T-helper 22 cell (primary cell): Measurements from ENCODE around the gene KNDC1.
"Not testable (repeated sequence)": the region's sequence is repeated elsewhere in the genome, so short reads cannot be mapped to it uniquely, and the experiment has no call there.

Experiments
- DNase-seq: peaks from one replicate; pipeline ENCODE4 v3.0.0-alpha.2; 2020; ENCODE audit warnings: low read depth

The KNDC1 gene

GRCh38 chr10:133159950-133160825 lies at the start of gene KNDC1:
Gene KNDC1 (plus strand): TSS chr10:133160219. CDS start chr10:133160468, 249 bp downstream.
- DNase-seq = no peak

- no peak for DNase-seq
Observed at GRCh38 chr10:133110609-133111275, 49.3 kb upstream of the KNDC1 start.

GRCh38 chr10:133111640-133112039 lies 48.4 kb upstream of the KNDC1 start:
- not testable (repeated sequence) for DNase-seq

- no peak for DNase-seq
Observed at GRCh38 chr10:133113146-133113830, 46.7 kb upstream of the KNDC1 start.

- no peak for DNase-seq
Observed at GRCh38 chr10:133113847-133114246, 46.2 kb upstream of the KNDC1 start.

GRCh38 chr10:133114251-133114650 lies 45.8 kb upstream of the KNDC1 start:
- DNase-seq = no peak

GRCh38 chr10:133114726-133115452 lies 45.1 kb upstream of the KNDC1 start:
- DNase-seq = no peak

GRCh38 chr10:133115453-133115842 lies 44.6 kb upstream of the KNDC1 start:
- DNase-seq = no peak

- DNase-seq = no peak
Observed at GRCh38 chr10:133115976-133116375, 44.0 kb upstream of the KNDC1 start.

GRCh38 chr10:133116455-133116854 lies 43.6 kb upstream of the KNDC1 start:
- no peak for DNase-seq

GRCh38 chr10:133117036-133117687 lies 42.9 kb upstream of the KNDC1 start:
- DNase-seq = no peak

- no peak for DNase-seq
Observed at GRCh38 chr10:133117688-133118071, 42.3 kb upstream of the KNDC1 start.

GRCh38 chr10:133121479-133121878 lies 38.5 kb upstream of the KNDC1 start:
- DNase-seq = no peak

- no peak for DNase-seq
Observed at GRCh38 chr10:133122171-133122935, 37.7 kb upstream of the KNDC1 start.

GRCh38 chr10:133123050-133123745 lies 36.8 kb upstream of the KNDC1 start:
- DNase-seq = no peak

- no peak for DNase-seq
Observed at GRCh38 chr10:133123746-133124356, 36.2 kb upstream of the KNDC1 start.

- no peak for DNase-seq
Observed at GRCh38 chr10:133124357-133125211, 35.4 kb upstream of the KNDC1 start.

- no peak for DNase-seq
Observed at GRCh38 chr10:133125901-133126300, 34.1 kb upstream of the KNDC1 start.
